Frontal cortex (tissue), 4 donors: ENCODE results near the gene INF2. TPM values are rescaled to one million over a fixed set of nuclear protein-coding genes. Genes with fewer than 3 reads are reported as not detected.
A peak's percentile ranks its signal among the peaks of the same experiment; 100 is the strongest.

Experiments
- DNase-seq, 2 donors: peaks; one replicate each; pipeline ENCODE4 v3.0.0; 2012; ENCODE audit warnings: low spot score in 2 of 2
- FAIRE-seq: peaks from 2 replicates; lab custom pipeline; 2012; peaks lifted over from hg19 to GRCh38; lab: Jason Lieb, UNC
- total RNA-seq: library from RNA; depleted of rRNA; stranded (reverse); fragments of >200 nt; gene quantifications from one replicate; pipeline ENCODE4 v1.2.3, GENCODE V29; 2014
- donor health status: control.
- donor health status: control.
- donor health status: control.

INF2 gene
- total RNA-seq, 1 donor from 2014 or later = 5.3 TPM

GRCh38 chr14:104698688-104699425 is 9.4 kb downstream of the INF2 start:
- FAIRE-seq (no peak), DNase-seq (no peak)

- no peak for FAIRE-seq
Measured at GRCh38 chr14:104699426-104699748, 10.0 kb downstream of the INF2 start.

GRCh38 chr14:104700225-104700651 is 10.8 kb downstream of the INF2 start:
- FAIRE-seq (no peak), DNase-seq (no peak)

More at GRCh38 chr14:104699426-104699748, 10.0 kb downstream of the INF2 start:
- no peak for DNase-seq

DNA sequence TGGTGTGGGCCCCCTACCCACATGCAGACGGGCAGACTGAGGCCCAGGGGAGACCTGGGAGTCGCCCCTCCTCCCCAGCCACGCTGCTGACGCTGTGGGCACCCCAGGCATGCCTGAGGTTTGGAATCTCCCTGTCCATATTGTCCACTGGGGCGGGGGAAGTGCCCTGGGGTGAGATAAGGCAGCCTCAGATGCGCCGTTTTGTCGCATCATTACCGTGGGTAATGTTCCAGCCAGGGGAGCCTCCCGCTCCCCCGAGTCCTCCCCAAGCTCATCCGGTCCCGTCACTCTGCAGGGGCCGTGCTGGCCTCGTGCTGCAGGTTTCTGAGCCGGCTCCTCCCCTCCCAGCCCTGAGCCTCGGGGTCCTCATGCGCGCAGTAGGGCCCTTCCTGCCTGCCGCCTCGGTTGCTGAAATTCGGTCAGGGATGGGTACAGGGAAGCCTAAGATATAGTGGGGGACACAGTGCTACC is 11.4 kb downstream of the INF2 start:
- FAIRE-seq (no peak), DNase-seq (no peak)

DNA sequence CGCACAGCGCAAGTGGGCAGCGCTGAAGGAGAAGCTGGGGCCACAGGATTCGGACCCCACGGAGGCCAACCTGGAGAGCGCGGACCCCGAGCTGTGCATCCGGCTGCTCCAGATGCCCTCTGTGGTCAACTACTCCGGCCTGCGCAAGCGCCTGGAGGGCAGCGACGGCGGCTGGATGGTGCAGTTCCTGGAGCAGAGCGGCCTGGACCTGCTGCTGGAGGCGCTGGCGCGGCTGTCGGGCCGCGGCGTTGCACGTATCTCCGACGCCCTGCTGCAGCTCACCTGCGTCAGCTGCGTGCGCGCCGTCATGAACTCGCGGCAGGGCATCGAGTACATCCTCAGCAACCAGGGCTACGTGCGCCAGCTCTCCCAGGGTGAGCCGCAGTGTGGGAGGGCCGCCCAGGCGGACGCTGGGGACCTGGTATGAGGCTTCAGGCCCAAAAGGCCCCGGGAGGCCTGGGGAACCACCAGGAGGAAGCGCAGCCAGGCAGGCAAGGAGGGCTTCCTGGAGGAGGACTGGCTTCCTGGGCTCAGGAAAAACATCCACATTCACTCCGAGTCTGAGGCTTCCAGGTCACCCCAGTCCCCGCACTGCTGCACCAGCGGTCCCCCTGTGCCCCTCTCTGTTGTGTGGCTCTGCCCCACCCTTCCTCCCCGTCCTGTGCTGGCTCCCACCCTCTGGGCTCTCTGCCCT is 12.1 kb downstream of the INF2 start:
- FAIRE-seq = no peak
- DNase-seq = no peak

DNA sequence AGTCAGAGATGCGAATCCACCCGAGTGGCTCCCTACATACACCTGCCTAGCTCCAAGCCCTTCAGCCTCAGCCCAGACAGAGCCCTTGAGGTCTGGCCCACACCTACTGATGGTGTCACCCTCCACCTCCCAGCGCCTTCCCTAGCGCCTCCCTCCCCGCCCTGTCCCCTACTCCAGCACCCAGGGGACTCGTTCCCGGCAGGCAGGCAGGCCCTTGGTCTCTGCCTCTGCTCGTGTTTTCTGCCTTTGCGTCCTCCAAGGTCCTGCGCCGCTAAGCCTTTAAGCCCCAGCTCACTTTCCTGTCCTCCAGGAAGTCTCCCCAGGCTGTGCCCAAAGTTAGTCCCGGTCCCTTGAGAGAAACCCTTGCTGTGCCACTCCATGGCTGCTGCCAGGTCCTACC is 12.7 kb downstream of the INF2 start:
- DNase-seq = no peak
- FAIRE-seq = no peak

- DNase-seq (no peak), FAIRE-seq (no peak)
Measured at GRCh38 chr14:104702673-104703072, 13.3 kb downstream of the INF2 start.

- DNase-seq (no peak), FAIRE-seq (no peak)
Measured at GRCh38 chr14:104703269-104703668, 13.9 kb downstream of the INF2 start.

GRCh38 chr14:104704252-104704651 is 14.8 kb downstream of the INF2 start:
- FAIRE-seq (no peak), DNase-seq (no peak)

GRCh38 chr14:104705340-104706047 is 16.1 kb downstream of the INF2 start:
- FAIRE-seq (no peak), DNase-seq (no peak)

GRCh38 chr14:104706733-104707607 is 17.6 kb downstream of the INF2 start:
- FAIRE-seq (no peak), DNase-seq (no peak)

- FAIRE-seq (no peak), DNase-seq (no peak)
Measured at GRCh38 chr14:104707608-104708595, 18.5 kb downstream of the INF2 start.

DNA sequence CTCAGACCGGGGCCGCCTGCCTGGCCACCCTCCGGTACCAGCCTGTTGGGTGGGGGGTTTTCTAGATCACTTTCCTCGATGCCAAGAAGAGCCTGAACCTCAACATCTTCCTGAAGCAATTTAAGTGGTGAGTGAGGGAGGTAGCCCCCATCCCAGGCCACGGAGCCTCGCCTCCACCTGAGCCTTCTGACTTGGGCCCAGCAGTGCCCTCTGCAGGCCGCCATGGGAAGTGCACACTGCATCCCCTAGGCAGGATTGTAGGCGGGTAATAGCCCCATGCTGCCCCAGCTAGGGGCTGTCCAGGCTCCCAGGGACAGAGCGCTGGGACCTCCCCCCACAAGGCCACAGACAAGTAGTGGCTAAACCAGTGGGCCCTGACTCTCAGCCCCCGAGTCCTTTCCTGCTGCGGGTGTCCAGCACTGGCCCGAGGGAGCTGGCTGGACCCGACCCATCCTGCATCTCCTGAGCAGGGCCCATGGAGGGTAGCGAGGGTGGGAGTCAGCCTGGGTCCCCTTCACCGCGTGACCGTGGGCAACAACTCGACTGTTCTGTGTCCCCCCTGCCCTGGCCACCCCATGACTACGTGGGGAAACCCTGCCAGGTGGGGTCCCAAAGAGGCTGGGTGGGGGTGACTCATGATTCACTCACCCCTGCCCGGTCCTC is 19.3 kb downstream of the INF2 start:
- no peak for FAIRE-seq

DNA sequence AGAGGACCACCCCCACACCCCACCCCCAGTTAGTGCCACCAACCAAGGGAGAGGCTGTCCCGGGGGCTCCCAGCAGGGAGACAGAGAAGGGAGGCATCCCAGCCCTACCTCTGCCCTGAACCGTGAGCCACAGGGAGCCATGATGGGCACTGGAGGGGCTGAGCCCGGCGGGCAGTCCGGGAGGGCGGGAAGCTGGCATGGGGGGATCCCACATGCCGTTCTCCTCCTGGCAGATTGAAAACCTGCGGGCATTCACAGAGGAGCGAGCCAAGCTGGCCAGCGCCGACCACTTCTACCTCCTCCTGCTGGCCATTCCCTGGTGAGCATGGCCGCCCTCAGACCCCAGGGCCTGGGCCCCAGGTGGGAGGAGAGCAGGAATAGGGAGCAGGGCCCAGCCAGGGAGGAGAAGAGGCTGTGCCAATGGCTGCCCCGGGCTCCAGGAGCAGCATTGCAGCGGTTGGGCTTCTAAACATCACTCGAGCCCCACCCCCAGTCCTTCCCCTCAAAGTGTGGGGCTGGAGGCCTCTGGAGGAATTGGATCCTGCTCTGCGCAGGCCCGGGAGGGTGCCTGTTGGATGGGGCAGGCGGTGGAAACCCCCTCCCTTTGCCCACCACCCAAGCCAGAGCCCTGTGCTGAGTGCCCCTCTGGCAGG is 20.1 kb downstream of the INF2 start:
- no peak for FAIRE-seq

More for the DNA sequence above, 19.3 kb downstream of the INF2 start:
- peak; percentile 89 to 93 for DNase-seq

GRCh38 chr14:104710071-104710735 is 20.8 kb downstream of the INF2 start:
- FAIRE-seq = no peak

More for the DNA sequence above, 20.1 kb downstream of the INF2 start:
- DNase-seq = no peak

DNA sequence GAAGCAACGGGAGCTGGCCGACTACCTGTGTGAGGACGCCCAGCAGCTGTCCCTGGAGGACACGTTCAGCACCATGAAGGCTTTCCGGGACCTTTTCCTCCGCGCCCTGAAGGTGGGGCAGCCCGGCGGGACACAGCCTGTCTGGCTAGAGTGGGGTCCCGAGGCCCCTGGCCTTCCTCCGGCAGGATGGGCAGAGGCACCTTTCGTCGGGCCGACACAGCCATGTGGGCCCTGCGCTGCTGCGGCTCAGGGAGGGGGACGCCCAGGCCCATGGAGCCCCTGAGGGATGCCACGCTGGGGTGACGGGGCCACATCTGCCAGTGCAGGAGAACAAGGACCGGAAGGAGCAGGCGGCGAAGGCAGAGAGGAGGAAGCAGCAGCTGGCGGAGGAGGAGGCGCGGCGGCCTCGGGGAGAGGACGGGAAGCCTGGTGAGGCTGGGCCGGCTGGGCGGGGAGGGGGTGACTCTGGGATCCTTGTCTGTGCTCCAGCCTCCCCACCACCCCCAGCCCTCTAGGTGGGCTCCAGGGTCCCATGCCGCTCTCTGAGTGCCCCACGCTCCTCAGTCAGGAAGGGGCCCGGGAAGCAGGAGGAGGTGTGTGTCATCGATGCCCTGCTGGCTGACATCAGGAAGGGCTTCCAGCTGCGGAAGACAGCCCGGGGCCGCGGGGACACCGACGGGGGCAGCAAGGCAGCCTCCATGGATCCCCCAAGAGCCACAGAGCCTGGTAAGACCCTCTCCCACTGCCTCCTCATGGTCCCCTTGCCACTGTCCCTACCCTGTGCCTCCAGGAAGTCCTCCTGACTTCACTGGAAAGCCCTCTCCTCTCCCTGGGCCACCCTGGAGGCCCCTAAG is 23.7 kb downstream of the INF2 start:
- DNase-seq (no peak), FAIRE-seq (no peak)

More at GRCh38 chr14:104710071-104710735, 20.8 kb downstream of the INF2 start:
- no peak for DNase-seq
